SK-N-SH treated with all-trans-retinoic acid at 6 μM for 48 hours (cell line): ENCODE results near the gene FABP3.

Experiments
- ARNTL ChIP-seq: fragments of 450-650 bp; formaldehyde crosslinking; IDR thresholded peaks from 2 replicates; pipeline ENCODE4 v1.5.0; 2020; ENCODE audit warnings: low read depth, mild to moderate bottlenecking, moderate library complexity, borderline replicate concordance
- CSDC2 ChIP-seq: fragments of 250-450 bp; sonication (Bioruptor Pico); IDR thresholded peaks from 2 replicates; pipeline ENCODE4 v1.5.0; 2020; ENCODE audit warnings: mild to moderate bottlenecking, moderate library complexity
- OSR1 ChIP-seq: fragments of 250-450 bp; sonication (Bioruptor Pico); IDR thresholded peaks from 2 replicates; pipeline ENCODE4 v1.8.0; 2022; ENCODE audit warnings: moderate library complexity, mild to moderate bottlenecking, inconsistent platforms
- PATZ1 ChIP-seq: fragments of 250-450 bp; sonication (Bioruptor Pico); IDR thresholded peaks from 2 replicates; pipeline ENCODE4 v1.8.0; 2020; ENCODE audit warnings: mild to moderate bottlenecking, moderate library complexity, borderline replicate concordance
- POU6F1 ChIP-seq: fragments of 250-450 bp; sonication (Bioruptor Pico); IDR thresholded peaks from 2 replicates; pipeline ENCODE4 v1.8.0; 2021; ENCODE audit warnings: low read depth, mild to moderate bottlenecking, moderate library complexity, borderline replicate concordance
- RARB ChIP-seq: fragments of 250-450 bp; sonication (Bioruptor Pico); IDR thresholded peaks from 2 replicates; pipeline ENCODE4 v1.8.0; 2021; ENCODE audit warnings: mild to moderate bottlenecking, moderate library complexity
- TCF4 ChIP-seq: fragments of 250-450 bp; sonication (Bioruptor Pico); IDR thresholded peaks from 2 replicates; pipeline ENCODE4 v1.8.0; 2021; ENCODE audit warnings: mild to moderate bottlenecking, moderate library complexity, borderline replicate concordance
- ZC3H10 ChIP-seq: fragments of 250-450 bp; sonication (Bioruptor Pico); IDR thresholded peaks from 2 replicates; pipeline ENCODE4 v1.5.1; 2021; ENCODE audit warnings: mild to moderate bottlenecking, moderate library complexity
- ZFP3 ChIP-seq: fragments of 250-450 bp; sonication (Bioruptor Pico); IDR thresholded peaks from 2 replicates; pipeline ENCODE4 v1.5.0; 2020; ENCODE audit warnings: mild to moderate bottlenecking, moderate library complexity
- ZNF70 ChIP-seq: fragments of 450-650 bp; formaldehyde crosslinking; IDR thresholded peaks from 2 replicates; pipeline ENCODE4 v1.5.0; 2020; ENCODE audit warnings: mild to moderate bottlenecking, moderate library complexity

- TF ChIP-seq CSDC2 (CRISPR knock-in tag): no peak
- TF ChIP-seq PATZ1: no peak
- TF ChIP-seq RARB (CRISPR knock-in tag): no peak
- TF ChIP-seq ZFP3: no peak
- TF ChIP-seq ARNTL (CRISPR knock-in tag): no peak
- TF ChIP-seq TCF4 (CRISPR knock-in tag): no peak
- TF ChIP-seq POU6F1 (CRISPR knock-in tag): no peak
- no peak for TF ChIP-seq ZNF70 (CRISPR knock-in tag)
- no peak for TF ChIP-seq OSR1
- no peak for TF ChIP-seq ZC3H10 (CRISPR knock-in tag)
Observed at GRCh38 chr1:31414980-31415370, 42.1 kb upstream of the FABP3 start.
